GM18951 (cell line): ENCODE results near the gene EIF3L.
"Not testable (repeated sequence)": the region's sequence is repeated elsewhere in the genome, so short reads cannot be mapped to it uniquely, and the experiment has no call there.

Experiments used
- POLR2A ChIP-seq: IDR thresholded peaks from 4 replicates; pipeline ENCODE4 v1.6.1; 2011; ENCODE audit warnings: mild to moderate bottlenecking; ENCODE audit not compliant: insufficient read length, insufficient read depth; ENCODE audit errors: extremely low read depth
- in situ Hi-C: fragments of 300-500 bp; cut with MboI; formaldehyde crosslinking; loops from one replicate; pipeline ENCODE4 v1.12.0; 2022; ENCODE audit warnings: low sequenced_read_pairs, mixed read lengths, inconsistent platforms; ENCODE audit not compliant: unreplicated experiment

The EIF3L gene

GRCh38 chr22:37849089-37849751 lies at the start of gene EIF3L:
EIF3L (plus strand) TSS chr22:37849419; CDS start chr22:37849450, 31 bp downstream.
- peak; percentile 91 for TF ChIP-seq POLR2A
- in situ Hi-C loops: no loop called here

DNA sequence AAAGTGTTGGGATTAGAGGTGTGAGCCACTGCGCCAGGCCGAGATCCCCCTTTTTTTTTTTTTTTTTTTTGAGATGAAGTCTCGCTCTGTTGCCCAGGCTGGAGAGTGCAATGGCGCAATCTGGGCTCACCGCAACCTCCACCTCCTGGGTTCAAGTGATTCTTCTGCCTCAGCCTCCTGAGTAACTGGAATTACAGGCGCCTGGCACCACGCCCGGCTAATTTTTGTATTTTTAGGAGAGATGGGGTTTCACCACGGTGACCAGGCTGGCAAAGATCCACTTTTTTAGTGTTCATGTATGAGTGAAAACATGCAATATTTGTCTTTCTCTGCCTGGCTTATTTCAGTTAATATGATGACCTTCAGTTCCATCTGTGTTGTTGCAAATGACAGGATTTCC lies 49.2 kb upstream of the EIF3L start:
- in situ Hi-C loops: not testable (repeated sequence)

DNA sequence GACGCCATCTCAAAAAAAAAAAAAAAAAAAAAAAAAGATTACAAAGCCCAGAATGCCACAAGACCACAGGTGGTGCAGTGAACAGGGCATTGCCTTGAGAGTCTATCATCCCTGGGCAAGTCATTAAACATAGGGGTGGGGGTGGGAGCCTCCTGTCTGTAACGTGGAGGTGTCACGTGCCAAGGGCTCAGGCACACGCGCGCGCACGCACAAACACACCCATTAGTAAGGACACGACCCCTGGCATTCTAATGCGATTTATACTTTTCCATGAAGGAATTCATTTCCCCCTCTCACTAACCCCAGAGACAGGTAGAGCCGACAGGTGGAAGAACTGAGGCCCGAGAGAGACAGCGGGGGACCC lies 47.3 kb upstream of the EIF3L start:
- no peak for TF ChIP-seq POLR2A
- in situ Hi-C loops: no loop called here

DNA sequence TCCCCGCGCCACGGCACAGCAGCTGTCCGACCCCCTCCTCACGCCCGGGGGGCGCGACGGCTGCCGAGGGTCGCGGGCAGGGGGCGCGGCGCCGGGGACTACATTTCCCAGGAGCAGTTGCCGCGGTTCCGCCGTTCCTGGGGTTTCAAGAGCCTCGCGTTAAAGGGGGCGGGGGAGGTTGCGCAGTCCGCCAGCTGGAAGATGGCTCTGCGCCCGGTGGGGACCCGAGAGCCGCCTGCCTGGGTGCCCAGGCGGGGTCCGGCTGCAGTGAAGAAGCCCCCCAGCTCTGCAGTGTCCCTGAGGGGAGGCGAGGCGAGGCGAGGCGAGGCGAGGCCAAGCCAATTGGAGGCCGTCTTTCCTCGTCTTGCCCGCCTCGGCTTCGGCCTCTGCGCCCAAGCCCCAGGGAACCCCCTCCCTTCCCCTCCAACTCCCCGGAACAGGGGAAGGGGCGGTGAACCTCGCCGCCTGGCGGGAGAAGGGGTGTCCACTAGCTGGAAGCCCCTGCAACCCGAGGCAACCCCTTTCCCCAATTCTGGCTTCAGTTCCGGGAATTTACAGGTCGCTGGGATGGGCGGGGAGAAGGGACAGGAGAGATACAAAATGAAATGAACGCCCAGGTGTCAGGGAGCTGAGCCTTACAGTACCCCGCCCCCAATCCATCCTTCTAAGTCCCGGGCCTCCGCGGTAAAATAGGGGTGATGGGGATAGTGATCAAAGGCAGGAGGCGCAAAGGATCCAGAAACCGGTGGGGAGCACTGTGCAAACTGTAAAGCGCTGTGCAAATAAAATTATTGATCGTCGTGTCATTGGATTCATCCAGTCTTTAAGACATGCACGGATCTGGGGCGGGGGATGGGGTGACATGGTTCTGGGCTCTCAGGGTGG lies 46.7 kb upstream of the EIF3L start:
- no peak for TF ChIP-seq POLR2A
- in situ Hi-C loops: no loop called here

DNA sequence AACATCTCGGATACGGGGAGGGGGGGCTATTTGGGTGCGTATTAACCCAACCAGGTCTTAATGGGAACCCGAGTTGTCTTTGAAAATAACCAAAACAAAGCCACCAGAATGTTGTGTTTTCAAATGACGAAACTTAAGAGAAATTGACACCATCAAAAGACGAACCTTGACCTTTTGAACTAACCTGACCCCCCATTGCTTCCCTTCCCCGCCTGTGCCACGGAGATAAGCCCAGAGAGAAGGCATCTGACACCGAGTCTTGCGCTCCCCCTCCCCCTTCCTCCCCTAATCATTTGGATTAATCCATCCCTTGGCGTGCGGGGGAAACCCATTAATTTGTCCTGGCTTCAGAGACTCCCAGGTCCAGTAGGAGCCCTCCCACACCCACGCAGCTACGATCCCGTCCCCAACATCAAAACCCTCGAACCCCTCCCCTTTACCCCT lies 46.0 kb upstream of the EIF3L start:
- no peak for TF ChIP-seq POLR2A
- in situ Hi-C loops: no loop called here

DNA sequence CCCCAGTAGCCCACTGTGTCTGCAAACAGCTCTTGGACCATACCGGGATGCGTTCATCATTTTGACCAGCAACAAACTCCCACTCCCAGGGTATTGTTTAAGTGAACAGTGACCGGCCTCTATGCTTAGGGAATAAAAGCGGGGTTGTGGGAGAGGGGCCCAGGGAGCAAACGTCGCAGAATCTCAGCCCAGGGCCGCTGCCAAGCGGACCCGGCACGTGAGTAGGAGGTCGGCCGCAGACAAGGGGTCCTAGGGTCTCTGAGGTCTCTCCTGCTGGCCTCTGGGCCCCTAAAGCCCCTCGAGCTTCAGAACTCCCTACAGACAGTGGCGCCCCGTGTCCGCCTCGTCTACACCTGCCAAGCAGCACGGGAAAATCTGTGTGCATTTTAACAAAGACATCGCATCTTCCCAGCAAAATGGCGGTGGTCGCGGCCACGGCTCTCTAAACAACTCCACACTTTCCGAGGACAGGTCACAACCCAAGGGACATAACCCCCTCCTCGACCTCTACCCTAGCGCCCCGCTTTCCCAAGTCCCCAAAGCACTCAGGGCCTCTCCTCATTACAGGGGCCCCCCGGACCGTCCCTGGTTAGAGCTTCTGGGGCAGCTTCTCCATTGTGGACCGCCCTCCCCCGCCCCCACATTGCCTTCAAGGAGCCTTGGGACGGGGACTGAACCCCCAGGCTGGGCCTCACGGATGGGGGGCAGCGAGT lies 45.4 kb upstream of the EIF3L start:
- no peak for TF ChIP-seq POLR2A
- in situ Hi-C loops: no loop called here

- no peak for TF ChIP-seq POLR2A
- in situ Hi-C loops: no loop called here
Observed at GRCh38 chr22:37804352-37804880, 44.8 kb upstream of the EIF3L start.

- in situ Hi-C loops: no loop called here
- peak; percentile 36 for TF ChIP-seq POLR2A
Observed at GRCh38 chr22:37804881-37805809, 44.1 kb upstream of the EIF3L start.

- in situ Hi-C loops: no loop called here
- TF ChIP-seq POLR2A: no peak
Observed at GRCh38 chr22:37805810-37806277, 43.4 kb upstream of the EIF3L start.

GRCh38 chr22:37806409-37807333 lies 42.5 kb upstream of the EIF3L start:
- TF ChIP-seq POLR2A: no peak
- in situ Hi-C loops: no loop called here
